ENCODE data around the gene MUC15. TPM values are rescaled to one million over a fixed set of nuclear protein-coding genes. Genes with fewer than 3 reads are reported as not detected.

MUC15 gene
- total and polyA plus RNA-seq, 2 of the 4 experiments (the other 2 are of a cell fraction), result not detected

DNA sequence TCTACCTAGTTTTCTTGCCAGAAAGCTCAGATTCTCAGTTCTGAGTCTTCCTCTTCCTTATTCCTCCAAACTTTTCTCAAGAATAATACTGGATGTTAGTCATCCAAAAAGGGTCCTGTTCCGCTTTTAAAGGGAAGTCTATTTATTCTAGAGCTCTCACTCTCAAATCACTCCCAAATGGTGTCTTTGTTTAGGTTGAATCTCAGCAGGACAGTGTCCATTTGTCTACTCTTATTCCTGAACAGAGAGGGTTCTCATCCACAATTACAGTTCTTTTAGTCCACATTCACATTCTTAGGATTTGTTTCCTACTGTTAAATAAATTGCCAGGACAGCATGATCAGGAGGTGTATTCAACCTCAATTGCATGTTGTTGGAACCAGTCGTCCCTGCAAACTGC, 61.3 kb downstream of the MUC15 start:
- H3K4me1 ChIP-seq (ENCODE audit: control insufficient read depth, insufficient read depth, low read length), result no peaks in the 10 kb centered on the region
- H3K23ac ChIP-seq (ENCODE audit: low read depth, low read length), result no peak overlapping the region
- no peak overlapping the region for H2BK15ac ChIP-seq (ENCODE audit: low read depth, low read length)
- intact Hi-C loops (cut with micrococcal nuclease) (no loop called here), in situ Hi-C loops (cut with MboI; ENCODE audit: low sequenced_read_pairs) (no loop called here), dilution Hi-C loops (cut with HindIII; ENCODE audit: low sequenced_read_pairs, unreplicated experiment) (no loop called here)
- no peak overlapping the region for H4K5ac ChIP-seq (ENCODE audit: low read depth, low read length)
- no peak overlapping the region for H3K4me2 ChIP-seq (ENCODE audit: low read depth, low read length)
- ChIA-PET POLR2A (ENCODE audit: unreplicated experiment) (no interaction called here), CTCF (no interaction called here)
- H3K4ac ChIP-seq (ENCODE audit: low read depth, low read length), result no peak overlapping the region
- H4K20me1 ChIP-seq (ENCODE audit: insufficient read depth, low read length), result no peaks in the 10 kb centered on the region
- H3K36me3 ChIP-seq (ENCODE audit: control insufficient read depth, insufficient read depth, low read length), result no peaks in the 10 kb centered on the region
- DNase-seq (no peak), ATAC-seq (ENCODE audit: low read depth) (no peak)
- no peak overlapping the region for H3K56ac ChIP-seq (ENCODE audit: extremely low read depth, insufficient read depth, low read length)
- H3K14ac ChIP-seq (replicated peaks; ENCODE audit: low read depth, low read length), result no peak overlapping the region
- no peak overlapping the region for H3K27ac ChIP-seq (ENCODE audit: insufficient read depth, low read length)
- no peaks in the 10 kb centered on the region for H3K9me1 ChIP-seq (ENCODE audit: insufficient read depth, low read length)
- no peak overlapping the region for H4K91ac ChIP-seq (ENCODE audit: insufficient read depth, low read depth, low read length)
- no peaks in the 10 kb centered on the region for H3K9me3 ChIP-seq (ENCODE audit: control insufficient read depth, insufficient read depth, low read length)
- no peaks in the 10 kb centered on the region for H3K27me3 ChIP-seq (ENCODE audit: control insufficient read depth, insufficient read depth, low read length)
- H2AFZ ChIP-seq (replicated peaks; ENCODE audit: low read length, poor library complexity), result no peak overlapping the region
- no peaks in the 10 kb centered on the region for H3K79me1 ChIP-seq (ENCODE audit: low read depth in 1 of 2, low read length in 2 of 2)
- H4K8ac ChIP-seq (ENCODE audit: low read depth in 2 of 2, low read length in 2 of 2), result no peak overlapping the region
- TF ChIP-seq RAD21 (IDR thresholded peaks at IDR 0.05; ENCODE audit: low read length), result no peak
- H3K4me3 ChIP-seq (ENCODE audit: insufficient read depth, low read depth, low read length), result no peak overlapping the region
- no peak overlapping the region for H2AK5ac ChIP-seq (ENCODE audit: low read depth, low read length)
- no peak overlapping the region for H2BK120ac ChIP-seq (ENCODE audit: low read depth, low read length)
- BruUV-seq (replicated peaks), result no TSS peak
- H2BK5ac ChIP-seq (ENCODE audit: low read depth, low read length, poor library complexity, severe bottlenecking), result no peak overlapping the region
- H3K9ac ChIP-seq (ENCODE audit: low read depth, low read length), result no peak overlapping the region
- no CpG with 5 or more reads among the region's 2 CpGs for WGBS, 2 experiments (ENCODE audit: extremely low coverage in 2 of 2, insufficient read length in 1 of 2)
- H2BK20ac ChIP-seq (ENCODE audit: low read depth, low read length), result no peak overlapping the region
- H2AK9ac ChIP-seq (replicated peaks; ENCODE audit: low read depth, low read length, poor library complexity), result no peak overlapping the region
- no peak overlapping the region for H3K18ac ChIP-seq (ENCODE audit: low read depth, low read length)

Data from IMR-90 (cell line).